ENCODE results near the gene ATP8B1.

ATP8B1 gene

GRCh38 chr18:57759650-57760049 lies 43.5 kb downstream of the ATP8B1 start:
- DNase-seq (ENCODE audit: extremely low read depth, low read depth): no peak
- H3K4me3 ChIP-seq (replicated peaks; ENCODE audit: low read depth, low read length): no peak overlapping the region
- TF ChIP-seq CTCF (IDR thresholded peaks at IDR 0.05; ENCODE audit: low read depth, low read length, missing control alignments): no peak

DNA sequence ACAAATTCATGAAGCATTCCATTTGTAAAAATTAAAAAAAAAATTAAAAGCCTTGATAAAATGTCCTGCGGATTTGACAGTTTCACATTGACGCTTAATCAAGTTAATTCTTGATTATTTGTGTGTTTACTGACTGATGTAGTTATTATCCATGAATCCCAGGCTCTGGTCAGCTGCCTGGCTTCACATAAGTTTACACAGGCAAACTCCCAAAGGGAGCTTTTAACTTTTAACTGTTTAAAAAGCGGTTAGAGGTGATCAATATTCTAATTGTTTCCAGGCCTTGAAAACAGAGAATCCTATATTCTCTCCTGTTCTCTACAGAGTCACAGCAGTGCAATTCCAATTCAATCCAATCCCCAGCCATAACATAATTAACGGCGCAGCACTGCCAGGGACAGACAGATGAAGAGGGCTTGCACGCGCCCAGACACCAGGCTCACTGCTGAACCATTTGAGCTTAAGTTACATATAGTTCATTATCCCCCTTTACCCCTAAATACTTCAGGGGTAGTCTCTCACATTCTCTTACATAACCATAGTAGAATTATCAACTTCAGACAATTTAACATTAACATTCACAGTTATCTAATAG lies 47.5 kb downstream of the ATP8B1 start:
- H3K4me3 ChIP-seq (replicated peaks; ENCODE audit: low read depth, low read length): no peak overlapping the region
- DNase-seq (ENCODE audit: extremely low read depth, low read depth): no peak
- TF ChIP-seq CTCF (IDR thresholded peaks at IDR 0.05; ENCODE audit: low read depth, low read length, missing control alignments): no peak

GRCh38 chr18:57754577-57755338 lies 48.4 kb downstream of the ATP8B1 start:
- H3K4me3 ChIP-seq (replicated peaks; ENCODE audit: low read depth, low read length): no peak overlapping the region
- TF ChIP-seq CTCF (IDR thresholded peaks at IDR 0.05; ENCODE audit: low read depth, low read length, missing control alignments): no peak
- no peak for DNase-seq (ENCODE audit: extremely low read depth, low read depth)

DNA sequence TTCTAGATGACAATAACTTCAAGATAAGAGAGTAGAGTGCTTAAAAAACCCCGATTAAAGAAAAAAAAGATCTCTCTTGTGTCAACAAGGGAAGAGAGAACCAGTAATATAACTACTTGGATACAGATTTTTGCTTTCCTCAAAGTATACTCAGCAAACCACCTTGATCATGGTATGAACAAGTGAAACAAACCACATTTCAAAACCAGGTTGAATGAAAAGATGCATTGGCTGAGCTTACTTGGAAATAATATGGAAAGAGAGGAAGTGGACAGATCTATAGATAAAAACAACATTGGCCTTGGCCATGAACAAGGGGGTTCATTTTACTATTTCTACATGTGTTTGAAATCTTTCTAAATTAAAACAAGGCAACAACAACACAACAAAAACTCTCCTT lies 50.1 kb downstream of the ATP8B1 start:
- no peak for TF ChIP-seq CTCF (IDR thresholded peaks at IDR 0.05; ENCODE audit: low read depth, low read length, missing control alignments)
- DNase-seq (ENCODE audit: extremely low read depth, low read depth): no peak
- no peak overlapping the region for H3K4me3 ChIP-seq (replicated peaks; ENCODE audit: low read depth, low read length)

DNA sequence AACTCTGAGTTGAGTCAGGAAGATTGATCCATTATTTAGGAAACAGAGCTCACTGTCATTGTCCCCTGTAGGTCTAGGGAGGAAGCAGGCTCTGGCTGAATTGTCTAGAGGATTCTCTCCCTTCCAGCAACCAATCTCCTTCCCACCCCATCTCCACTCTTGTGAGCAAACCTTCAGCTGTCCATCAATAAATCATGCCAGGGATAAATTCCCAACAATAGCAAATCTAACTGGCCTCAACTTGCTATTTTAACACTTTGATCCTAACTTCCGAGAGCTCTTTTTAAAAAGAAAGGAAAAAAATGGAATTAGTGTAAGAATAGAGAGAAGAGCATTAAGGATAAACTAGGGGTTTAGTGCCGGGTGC lies 53.5 kb downstream of the ATP8B1 start:
- no peak overlapping the region for H3K4me3 ChIP-seq (replicated peaks; ENCODE audit: low read depth, low read length)
- no peak for DNase-seq (ENCODE audit: extremely low read depth, low read depth)
- TF ChIP-seq CTCF (IDR thresholded peaks at IDR 0.05; ENCODE audit: low read depth, low read length, missing control alignments): no peak

- H3K4me3 ChIP-seq (replicated peaks; ENCODE audit: low read depth, low read length): no peak overlapping the region
- no peak for TF ChIP-seq CTCF (IDR thresholded peaks at IDR 0.05; ENCODE audit: low read depth, low read length, missing control alignments)
Observed at GRCh38 chr18:57748770-57749603, 54.1 kb downstream of the ATP8B1 start.

More at GRCh38 chr18:57748770-57749603, 54.1 kb downstream of the ATP8B1 start:
- DNase-seq (ENCODE audit: extremely low read depth, low read depth): no peak
